ENCODE measurements around the gene NCKAP5.

- TF ChIP-seq, protein P1, sequence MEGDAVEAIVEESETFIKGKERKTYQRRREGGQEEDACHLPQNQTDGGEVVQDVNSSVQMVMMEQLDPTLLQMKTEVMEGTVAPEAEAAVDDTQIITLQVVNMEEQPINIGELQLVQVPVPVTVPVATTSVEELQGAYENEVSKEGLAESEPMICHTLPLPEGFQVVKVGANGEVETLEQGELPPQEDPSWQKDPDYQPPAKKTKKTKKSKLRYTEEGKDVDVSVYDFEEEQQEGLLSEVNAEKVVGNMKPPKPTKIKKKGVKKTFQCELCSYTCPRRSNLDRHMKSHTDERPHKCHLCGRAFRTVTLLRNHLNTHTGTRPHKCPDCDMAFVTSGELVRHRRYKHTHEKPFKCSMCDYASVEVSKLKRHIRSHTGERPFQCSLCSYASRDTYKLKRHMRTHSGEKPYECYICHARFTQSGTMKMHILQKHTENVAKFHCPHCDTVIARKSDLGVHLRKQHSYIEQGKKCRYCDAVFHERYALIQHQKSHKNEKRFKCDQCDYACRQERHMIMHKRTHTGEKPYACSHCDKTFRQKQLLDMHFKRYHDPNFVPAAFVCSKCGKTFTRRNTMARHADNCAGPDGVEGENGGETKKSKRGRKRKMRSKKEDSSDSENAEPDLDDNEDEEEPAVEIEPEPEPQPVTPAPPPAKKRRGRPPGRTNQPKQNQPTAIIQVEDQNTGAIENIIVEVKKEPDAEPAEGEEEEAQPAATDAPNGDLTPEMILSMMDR (IDR thresholded peaks at IDR 0.05; ENCODE audit: low read length) = no peak
- TF ChIP-seq EZH2 (IDR thresholded peaks at IDR 0.05; ENCODE audit: borderline replicate concordance, low read length) = no peak
Observed at GRCh38 chr2:133334923-133335322, 233.3 kb downstream of the NCKAP5 start.
